NOMO-1 treated with DMSO at 0.1 percent for 48 hours (cell line): ENCODE results near the gene PFDN2.
"Not testable (repeated sequence)": the region's sequence is repeated elsewhere in the genome, so short reads cannot be mapped to it uniquely, and the experiment has no call there.

Experiments used
- DNase-seq: peaks from one replicate; lab custom pipeline; 2025; ENCODE audit not compliant: unreplicated experiment; lab: John Stamatoyannopoulos, UW

PFDN2 gene

GRCh38 chr1:161082996-161083747 is 34.7 kb downstream of the PFDN2 start:
- peak; percentile 85 for DNase-seq

GRCh38 chr1:161082483-161082882 is 35.4 kb downstream of the PFDN2 start:
- no peak for DNase-seq

GRCh38 chr1:161081519-161081918 is 36.3 kb downstream of the PFDN2 start:
- no peak for DNase-seq

GRCh38 chr1:161080441-161081405 is 37.1 kb downstream of the PFDN2 start:
- DNase-seq: no peak

- DNase-seq: no peak
Measured at GRCh38 chr1:161079436-161080110, 38.3 kb downstream of the PFDN2 start.

GRCh38 chr1:161077426-161077825 is 40.4 kb downstream of the PFDN2 start:
- DNase-seq: no peak

GRCh38 chr1:161076410-161076809 is 41.4 kb downstream of the PFDN2 start:
- no peak for DNase-seq

GRCh38 chr1:161074676-161075368 is 43.0 kb downstream of the PFDN2 start:
- no peak for DNase-seq

- no peak for DNase-seq
Measured at GRCh38 chr1:161073474-161074121, 44.2 kb downstream of the PFDN2 start.

- no peak for DNase-seq
Measured at GRCh38 chr1:161072751-161073449, 44.9 kb downstream of the PFDN2 start.

GRCh38 chr1:161071886-161072371 is 45.9 kb downstream of the PFDN2 start:
- DNase-seq: peak; percentile 65

GRCh38 chr1:161070761-161071160 is 47.1 kb downstream of the PFDN2 start:
- no peak for DNase-seq

- DNase-seq: peak; percentile 96
Measured at GRCh38 chr1:161069731-161070270, 48.0 kb downstream of the PFDN2 start, which contains the start of gene ARHGAP30. TSS of gene ARHGAP30 (minus strand) at chr1:161069891. CDS start at chr1:161069624, 267 bp downstream.

- no peak for DNase-seq
Measured at GRCh38 chr1:161069241-161069640, 48.6 kb downstream of the PFDN2 start.

- peak; percentile 92 for DNase-seq
Measured at GRCh38 chr1:161068306-161069234, 49.3 kb downstream of the PFDN2 start.

- DNase-seq: no peak
Measured at GRCh38 chr1:161066694-161067093, 51.1 kb downstream of the PFDN2 start.

GRCh38 chr1:161065681-161066080 is 52.2 kb downstream of the PFDN2 start:
- DNase-seq: not testable (repeated sequence)

- DNase-seq: not testable (repeated sequence)
Measured at GRCh38 chr1:161063936-161064335, 53.9 kb downstream of the PFDN2 start.
